PC-9 (cell line): ENCODE results near the gene GPS1. TPM values are rescaled to one million over a fixed set of nuclear protein-coding genes. Genes with fewer than 3 reads are reported as not detected.

Experiments
- BruUV-seq: library from RNA; stranded (reverse); fragments of 400-500 nt; replicated peaks from 2 replicates; lab custom pipeline; 2021; lab: Mats Ljungman, UMichigan
- CTCF ChIA-PET: fragments of 300-600 bp; sonication (Branson Sonifier 250); formaldehyde crosslinking; loops from one replicate; lab custom pipeline; 2022; ENCODE audit warnings: antibody characterized with exemption; lab: Charles Lee
- POLR2A ChIA-PET: fragments of 300-600 bp; sonication (Branson Sonifier 250); formaldehyde crosslinking; loops from one replicate; lab custom pipeline; 2022; ENCODE audit warnings: antibody characterized with exemption; ENCODE audit not compliant: unreplicated experiment; lab: Charles Lee
- DNase-seq, 2 experiments: peaks; one replicate each; pipeline versions ENCODE4 v3.0.0 to v3.0.0-alpha.2; 2015 to 2022; ENCODE audit warnings: mixed read lengths in 1 of 2
- H2AFZ ChIP-seq: fragments of 200-600 bp; sonication (generic); 2 replicates; pipeline ENCODE4 v1.8.1; 2017; ENCODE audit warnings: antibody characterized with exemption
- H3F3A ChIP-seq: fragments of 200-600 bp; sonication (generic); 2 replicates; pipeline ENCODE4 v1.8.1; 2017; ENCODE audit warnings: antibody characterized with exemption, mild to moderate bottlenecking, low read depth; ENCODE audit not compliant: insufficient read depth
- H3K27ac ChIP-seq: fragments of 200-600 bp; sonication (generic); 2 replicates; pipeline ENCODE4 v1.6.1; 2016; ENCODE audit warnings: mixed run types
- H3K27me3 ChIP-seq: fragments of 200-600 bp; sonication (generic); 2 replicates; pipeline ENCODE4 v1.6.1; 2016; ENCODE audit warnings: low read depth, mixed run types; ENCODE audit not compliant: insufficient read depth
- H3K36me3 ChIP-seq: fragments of 200-600 bp; sonication (generic); 2 replicates; pipeline ENCODE4 v1.6.1; 2016; ENCODE audit warnings: low read depth, mixed run types
- H3K4me1 ChIP-seq: fragments of 200-600 bp; sonication (generic); replicated peaks from 2 replicates; pipeline ENCODE4 v1.6.1; 2016; ENCODE audit warnings: mixed run types; ENCODE audit not compliant: insufficient read depth
- H3K4me2 ChIP-seq: fragments of 200-600 bp; sonication (generic); 2 replicates; pipeline ENCODE4 v1.6.1; 2017; ENCODE audit warnings: mixed run types
- H3K4me3 ChIP-seq: fragments of 200-600 bp; sonication (generic); 2 replicates; pipeline ENCODE4 v1.6.1; 2016; ENCODE audit warnings: mixed run types
- H3K79me2 ChIP-seq: fragments of 200-600 bp; sonication (generic); 2 replicates; pipeline ENCODE4 v1.6.1; 2017; ENCODE audit warnings: low read depth, mixed run types
- H3K9me2 ChIP-seq: fragments of 200-600 bp; sonication (generic); 2 replicates; pipeline ENCODE4 v1.8.1; 2017; ENCODE audit warnings: mild to moderate bottlenecking; ENCODE audit not compliant: insufficient read depth
- H3K9me3 ChIP-seq: fragments of 200-600 bp; sonication (generic); 2 replicates; pipeline ENCODE4 v1.8.1; 2016; ENCODE audit warnings: low read depth; ENCODE audit not compliant: insufficient read depth
- H4K20me1 ChIP-seq: fragments of 200-600 bp; sonication (generic); 2 replicates; pipeline ENCODE4 v1.8.1; 2017; ENCODE audit not compliant: insufficient read depth
- CTCF ChIP-seq: fragments of 200-600 bp; sonication (generic); conservative IDR thresholded peaks from 2 replicates; pipeline ENCODE4 v1.6.1; 2017; ENCODE audit warnings: mixed run types, antibody characterized with exemption, mild to moderate bottlenecking, moderate library complexity
- EZH2 ChIP-seq: fragments of 200-600 bp; sonication (generic); IDR thresholded peaks from 2 replicates; pipeline ENCODE4 v1.8.0; 2017; ENCODE audit warnings: antibody characterized with exemption, low read depth
- intact Hi-C: fragments of 100-400 bp; cut with micrococcal nuclease; formaldehyde crosslinking; loops from one replicate; pipeline ENCODE4 v1.10.0; 2022; ENCODE audit not compliant: unreplicated experiment
- total RNA-seq: library from RNA; stranded (reverse); gene quantifications from 2 replicates; pipeline ENCODE4 v1.2.3, GENCODE V29; 2021

GPS1 gene
- total RNA-seq, 1 experiment from 2014 or later: 121 TPM

GRCh38 chr17:82055965-82056728 lies 4.4 kb downstream of the GPS1 start:
- no peaks in the 10 kb centered on the region for H3K36me3 ChIP-seq
- TF ChIP-seq EZH2 (no peak), CTCF (no peak)
- H3K27ac ChIP-seq: no peak overlapping the region
- H3F3A ChIP-seq: no peaks in the 10 kb centered on the region
- no TSS peak for BruUV-seq
- H3K4me2 ChIP-seq: no peak overlapping the region
- no peaks in the 10 kb centered on the region for H3K9me2 ChIP-seq
- no peak overlapping the region for H2AFZ ChIP-seq
- ChIA-PET POLR2A (no interaction called here), CTCF (no interaction called here)
- no peaks in the 10 kb centered on the region for H4K20me1 ChIP-seq
- no peaks in the 10 kb centered on the region for H3K4me1 ChIP-seq
- no peak for DNase-seq
- H3K9me3 ChIP-seq: no peaks in the 10 kb centered on the region
- no peak overlapping the region for H3K4me3 ChIP-seq
- H3K79me2 ChIP-seq: peaks cover 13% of the 10 kb centered on the region
- H3K27me3 ChIP-seq: no peaks in the 10 kb centered on the region
- intact Hi-C loops: no loop called here

DNA sequence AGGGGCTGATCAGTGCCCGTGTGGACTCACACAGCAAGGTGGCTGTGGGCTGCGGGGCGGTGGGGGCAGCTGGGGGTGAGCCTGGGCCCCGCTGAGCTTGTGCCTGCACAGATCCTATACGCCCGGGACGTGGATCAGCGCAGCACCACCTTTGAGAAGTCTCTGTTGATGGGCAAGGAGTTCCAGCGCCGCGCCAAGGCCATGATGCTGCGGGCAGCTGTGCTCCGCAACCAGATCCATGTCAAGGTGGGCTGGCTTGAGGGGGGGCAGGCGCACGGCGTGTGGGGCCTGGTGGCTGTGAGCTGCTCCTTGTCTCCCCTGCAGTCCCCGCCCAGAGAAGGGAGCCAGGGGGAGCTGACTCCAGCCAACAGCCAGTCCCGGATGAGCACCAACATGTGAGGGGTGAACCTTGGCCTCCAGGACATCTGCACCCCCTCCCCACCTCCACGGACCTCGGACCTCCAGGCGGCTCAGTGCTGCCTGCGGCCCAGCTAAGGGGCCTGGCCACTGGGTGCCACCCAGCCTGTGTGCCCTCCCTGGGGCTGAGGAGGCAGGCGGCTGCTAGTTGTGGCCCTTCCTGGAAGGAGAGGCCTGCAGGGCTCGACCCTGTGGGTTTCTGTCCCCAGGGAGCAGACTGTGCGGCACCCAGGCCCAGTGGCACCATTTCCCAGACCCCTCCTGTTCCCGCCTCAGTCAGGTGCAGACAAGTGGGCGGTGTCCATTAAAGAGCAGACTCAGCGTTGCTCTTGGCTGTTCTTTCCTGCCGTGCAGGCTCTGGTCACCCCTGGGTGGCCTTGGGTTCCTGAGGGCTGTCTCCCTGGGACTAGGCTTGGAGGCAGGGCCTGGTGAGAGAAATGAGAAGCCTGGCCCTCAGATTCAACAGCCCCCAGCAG lies 5.3 kb downstream of the GPS1 start:
- no peaks in the 10 kb centered on the region for H3K4me1 ChIP-seq
- BruUV-seq: TSS peak; percentile 20
- peaks cover 13% of the 10 kb centered on the region for H3K79me2 ChIP-seq
- H3K4me3 ChIP-seq: no peak overlapping the region
- no peaks in the 10 kb centered on the region for H3F3A ChIP-seq
- H3K4me2 ChIP-seq: no peak overlapping the region
- H3K9me2 ChIP-seq: no peaks in the 10 kb centered on the region
- no peak for DNase-seq
- ChIA-PET CTCF (no interaction called here), POLR2A (no interaction called here)
- no peaks in the 10 kb centered on the region for H3K9me3 ChIP-seq
- intact Hi-C loops: no loop called here
- no peak overlapping the region for H3K27ac ChIP-seq
- no peaks in the 10 kb centered on the region for H3K27me3 ChIP-seq
- TF ChIP-seq EZH2: no peak
- no peak for TF ChIP-seq CTCF
- no peaks in the 10 kb centered on the region for H3K36me3 ChIP-seq
- no peaks in the 10 kb centered on the region for H4K20me1 ChIP-seq
- no peak overlapping the region for H2AFZ ChIP-seq

DNA sequence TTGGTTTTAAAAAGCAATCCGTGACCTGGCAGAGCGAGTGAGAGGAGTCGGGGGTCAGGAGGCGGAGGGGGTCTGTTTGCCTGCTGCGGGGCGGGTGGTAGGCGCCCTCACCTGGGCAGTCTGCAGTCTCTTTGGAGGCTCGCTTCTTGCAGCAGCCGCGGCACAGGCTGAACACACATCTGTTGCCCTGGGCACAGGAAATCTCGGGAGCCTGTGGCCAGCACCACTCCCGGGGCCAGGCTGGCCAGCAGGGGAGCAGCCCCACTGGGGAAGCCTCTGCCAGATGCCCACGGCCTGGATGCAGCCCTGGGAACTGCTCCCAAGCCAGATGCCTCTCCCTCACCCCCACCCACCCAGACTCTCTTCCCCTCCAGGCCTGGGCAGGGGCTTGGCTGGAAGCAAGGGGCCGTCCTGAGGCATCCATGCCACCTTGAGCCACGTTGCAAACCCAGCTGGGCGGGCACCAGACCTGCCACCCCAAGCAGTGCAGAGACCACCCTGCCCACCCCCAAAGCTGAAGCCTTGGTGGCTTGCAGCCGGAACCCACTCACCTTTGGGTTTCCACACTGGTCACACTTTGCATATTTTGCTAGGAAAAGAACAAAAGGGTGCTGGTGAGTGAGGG lies 6.6 kb downstream of the GPS1 start:
- intact Hi-C loops: no loop called here
- ChIA-PET POLR2A (no interaction called here), CTCF (no interaction called here)
- Histone ChIP-seq H3K79me2 (no peaks in the 10 kb centered on the region), H3K36me3 (no peaks in the 10 kb centered on the region), H3K4me2 (no peak overlapping the region), H2AFZ (no peak overlapping the region), H3K27ac (no peak overlapping the region), H3K9me2 (no peaks in the 10 kb centered on the region), H3K4me3 (no peak overlapping the region), H3K27me3 (no peaks in the 10 kb centered on the region), H3K9me3 (no peaks in the 10 kb centered on the region), H3K4me1 (no peaks in the 10 kb centered on the region), H3F3A (no peaks in the 10 kb centered on the region), H4K20me1 (no peaks in the 10 kb centered on the region)
- DNase-seq: no peak
- no peak for TF ChIP-seq CTCF
- no peak for TF ChIP-seq EZH2
- no TSS peak for BruUV-seq
